GM19395 (cell line): ENCODE data around the gene KCNMA1.

ENCODE experiments used
- ATAC-seq: cut with Tn5 transposase; IDR thresholded peaks from one replicate; pipeline ENCODE4 v1.9.1; 2021; ENCODE audit warnings: mild to moderate bottlenecking, moderate library complexity; ENCODE audit not compliant: unreplicated experiment

KCNMA1 gene

DNA sequence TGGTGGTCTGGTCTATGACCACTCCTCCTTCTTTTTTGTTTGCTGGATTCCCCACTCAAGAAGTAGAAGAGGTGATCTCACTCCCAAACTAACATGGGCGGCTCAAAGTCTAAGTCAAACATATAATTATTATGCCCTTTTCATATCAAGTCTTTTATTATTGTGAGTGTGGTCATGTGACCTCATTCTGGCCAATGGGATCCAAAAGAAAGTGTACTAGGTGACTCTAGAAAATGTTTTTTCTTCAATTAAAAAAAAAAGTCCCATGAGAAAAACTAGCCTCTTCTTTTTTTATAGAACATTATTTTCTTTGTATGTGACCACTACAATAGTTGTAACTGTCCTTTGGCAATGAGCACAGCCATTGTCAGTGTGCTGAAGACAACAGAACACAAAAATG, 772.7 kb downstream of the KCNMA1 start:
- no peak for ATAC-seq

DNA sequence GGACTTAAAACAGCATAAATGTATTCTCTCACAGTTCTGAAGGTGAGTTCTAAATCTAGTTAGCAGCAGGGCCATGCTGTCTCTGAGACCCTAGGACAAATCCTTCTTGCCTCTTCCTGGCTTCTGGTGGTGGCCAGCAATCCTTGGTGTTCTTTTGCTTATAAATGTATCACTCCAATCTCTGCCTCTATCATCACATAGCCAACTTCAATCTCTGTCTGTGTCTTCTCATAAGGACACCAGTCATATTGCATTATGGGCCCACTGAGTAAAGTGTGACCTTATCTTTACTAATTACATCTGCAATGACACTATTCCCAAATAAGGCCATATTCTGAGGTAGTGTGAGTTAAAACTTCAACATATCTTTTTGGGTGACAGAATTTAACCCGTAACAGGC, 778.9 kb downstream of the KCNMA1 start:
- no peak for ATAC-seq

DNA sequence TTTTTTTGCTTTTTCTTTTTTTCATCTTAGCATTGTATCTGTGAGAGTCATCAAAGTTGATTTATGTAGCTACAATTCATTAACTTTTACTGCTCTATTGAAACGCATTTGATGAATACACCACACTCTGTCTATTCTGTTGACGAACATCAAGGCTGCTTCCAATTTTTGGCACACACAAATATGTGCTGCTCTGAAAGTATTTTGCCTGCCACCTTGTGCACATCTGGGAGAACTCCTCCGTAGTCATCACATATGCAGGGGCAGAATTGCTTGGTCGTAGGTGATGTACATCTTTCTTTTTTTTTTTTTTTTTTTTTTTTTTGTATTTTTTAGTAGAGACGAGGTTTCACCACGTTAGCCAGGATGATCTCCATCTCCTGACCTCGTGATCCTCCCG, 796.8 kb downstream of the KCNMA1 start:
- ATAC-seq, result no peak

DNA sequence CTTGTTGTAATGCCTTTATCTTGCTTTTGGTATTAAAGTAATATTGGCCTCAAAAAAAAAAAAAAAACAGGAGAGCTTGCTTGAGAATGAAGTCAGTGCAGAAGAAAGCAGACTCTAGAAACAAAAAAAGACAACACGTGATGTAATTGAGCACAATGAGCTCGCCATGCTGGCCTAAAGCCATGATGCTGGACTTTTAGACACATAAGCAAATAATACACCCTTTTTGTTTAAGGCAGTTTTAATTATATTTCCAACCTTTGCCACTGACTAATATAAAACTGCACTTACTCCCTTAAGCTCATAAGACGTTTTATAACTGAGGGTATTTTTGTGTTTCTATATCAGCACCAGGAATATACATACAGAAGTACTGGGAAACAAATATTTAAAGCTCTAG, 798.3 kb downstream of the KCNMA1 start:
- no peak for ATAC-seq

DNA sequence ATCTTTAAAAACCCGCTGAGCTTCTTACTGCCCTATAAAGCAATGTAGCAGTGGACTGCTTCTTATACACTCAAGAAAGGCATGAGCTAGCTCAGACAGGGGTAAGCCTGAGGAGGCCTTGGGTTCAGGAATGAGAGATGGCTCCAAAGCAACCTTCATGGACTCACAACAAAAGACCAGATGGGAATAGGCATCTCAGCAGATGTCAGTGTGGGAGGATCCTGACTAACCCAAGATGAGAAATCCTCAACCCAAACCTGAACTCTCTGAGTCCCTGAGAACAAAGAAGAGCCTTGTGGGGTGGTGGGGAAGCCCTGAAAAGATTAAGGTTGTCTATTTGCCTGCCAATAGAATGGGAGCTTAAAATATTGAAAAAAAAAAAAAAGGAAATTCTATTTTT, 807.4 kb downstream of the KCNMA1 start:
- no peak for ATAC-seq

DNA sequence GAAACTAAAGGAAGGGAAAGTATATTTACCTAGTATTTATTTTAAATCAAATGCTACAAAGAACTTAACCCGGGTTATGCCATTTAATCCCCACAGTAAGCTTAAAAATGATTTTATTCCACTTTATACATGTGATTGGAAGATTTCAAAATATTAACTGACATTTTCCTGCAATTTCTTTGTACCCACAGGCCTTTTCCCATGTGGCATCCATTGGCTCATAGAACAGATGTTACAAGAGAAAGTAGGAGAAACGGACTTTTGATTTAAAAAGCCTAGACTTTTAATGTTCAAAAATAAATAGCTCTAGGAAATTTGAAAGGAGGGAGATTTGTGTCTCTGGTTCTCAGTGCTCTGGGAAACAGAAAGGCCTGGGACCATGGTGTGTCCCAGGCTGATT, 807.9 kb downstream of the KCNMA1 start:
- ATAC-seq, result no peak
